ENCODE results near the gene BTG3. TPM values are rescaled to one million over a fixed set of nuclear protein-coding genes. Genes with fewer than 3 reads are reported as not detected.

The BTG3 gene
- total and polyA plus RNA-seq, 2 donors (not counting 3 experiments of a cell fraction or from before 2014, with no cell fraction given) = 18.1 to 37.2 TPM

GRCh38 chr21:17597680-17598079 is 15.0 kb downstream of the BTG3 start:
- DNase-seq (ENCODE audit: low read depth, low spot score) (no peak), FAIRE-seq (no peak)
- Histone ChIP-seq H3K79me2 (ENCODE audit: control insufficient read depth, insufficient read depth, low read length) (peaks cover 14% of the 10 kb centered on the region), H3K4me1 (ENCODE audit: control insufficient read depth, extremely low read depth, insufficient read depth, low read length) (no peaks in the 10 kb centered on the region), H3K9me1 (replicated peaks; ENCODE audit: control insufficient read depth, extremely low read depth, insufficient read depth, low read length) (no peaks in the 10 kb centered on the region), H4K20me1 (replicated peaks; ENCODE audit: control insufficient read depth, extremely low read depth, insufficient read depth, low read length) (peaks cover 3% of the 10 kb centered on the region), H3K9ac (replicated peaks; ENCODE audit: extremely low read depth, insufficient read depth, low read length) (no peak overlapping the region), H3K9me3 (replicated peaks; ENCODE audit: control insufficient read depth, insufficient read depth, low read length) (no peaks in the 10 kb centered on the region), H3K4me3 (replicated peaks in 1 of 3; ENCODE audit: insufficient read depth in 1 of 3, low read depth in 1 of 3, low read length in 3 of 3) (no peak overlapping the region), H3K27me3 (ENCODE audit: control insufficient read depth in 2 of 2, insufficient read depth in 2 of 2, low read length in 2 of 2) (no peaks in the 10 kb centered on the region), H3K4me2 (ENCODE audit: insufficient read depth, low read length) (no peak overlapping the region), H3K36me3 (ENCODE audit: control insufficient read depth in 2 of 2, extremely low read depth in 1 of 2, insufficient read depth in 2 of 2, low read length in 2 of 2) (peaks cover 0 to 39% of the 10 kb centered on the region in 2 experiments), H2AFZ (ENCODE audit: low read depth, low read length) (no peak overlapping the region), H3K27ac (ENCODE audit: insufficient read depth, low read depth, low read length) (no peak overlapping the region)
- intact Hi-C loops (cut with micrococcal nuclease) = no loop called here
- CTCF ChIA-PET = interaction anchor here (1.7 to 2.4 kb wide), 3 partner anchors 12 to 211 kb away, joined by 4 to 11 read pairs (median 6); no protein-coding TSS in a partner anchor
- dilution Hi-C loops (cut with MboI; ENCODE audit: extremely low pct_ligation_motif_present, low sequenced_read_pairs) = no loop called here
- no TSS peak for BruUV-seq (replicated peaks)
- TF ChIP-seq POLR2AphosphoS5 (IDR thresholded peaks at IDR 0.05; ENCODE audit: insufficient read depth, low read depth, low read length) (no peak), EZH2 (IDR thresholded peaks at IDR 0.05; ENCODE audit: borderline replicate concordance, low read depth, low read length, severe bottlenecking) (no peak), JUN (IDR thresholded peaks at IDR 0.05; ENCODE audit: borderline replicate concordance, insufficient read depth, insufficient read length, low read depth) (no peak), FOS (IDR thresholded peaks at IDR 0.05; ENCODE audit: borderline replicate concordance, insufficient read depth, low read length) (no peak), CTCF (IDR thresholded peaks at IDR 0.05; ENCODE audit: extremely low read depth in 1 of 2, insufficient read depth in 1 of 2, low read depth in 1 of 2, low read length in 2 of 2) (no peak), MAX (IDR thresholded peaks at IDR 0.05; ENCODE audit: insufficient read depth, insufficient read length) (no peak), POLR2A (IDR thresholded peaks at IDR 0.05; ENCODE audit: low read depth, low read length) (no peak), MYC (IDR thresholded peaks at IDR 0.05; ENCODE audit: low read depth, low read length) (no peak)
- POLR2A ChIA-PET = no interaction called here

Measured in endothelial cell of umbilical vein (primary cell).